Glutamatergic neuron (in vitro differentiated cells): ENCODE results near the gene WDR37. TPM values are rescaled to one million over a fixed set of nuclear protein-coding genes. Genes with fewer than 3 reads are reported as not detected.

Source experiments
- DNase-seq: peaks from one replicate; pipeline ENCODE4 v3.0.0; 2022
- H3K27ac Mint-ChIP-seq: one replicate; pipeline ENCODE4 v1.8.0; 2020; ENCODE audit warnings: mild to moderate bottlenecking, mixed read lengths, inconsistent platforms; ENCODE audit not compliant: unreplicated experiment
- H3K27me3 Mint-ChIP-seq: one replicate; pipeline ENCODE4 v1.8.0; 2020; ENCODE audit warnings: mild to moderate bottlenecking, moderate library complexity, mixed read lengths, inconsistent platforms; ENCODE audit not compliant: unreplicated experiment
- H3K36me3 Mint-ChIP-seq: one replicate; pipeline ENCODE4 v1.8.0; 2020; ENCODE audit warnings: mild to moderate bottlenecking, mixed read lengths, inconsistent platforms; ENCODE audit not compliant: unreplicated experiment
- H3K4me1 Mint-ChIP-seq: one replicate; pipeline ENCODE4 v1.8.0; 2020; ENCODE audit warnings: mild to moderate bottlenecking, low read depth, mixed read lengths, inconsistent platforms; ENCODE audit not compliant: unreplicated experiment
- H3K4me3 Mint-ChIP-seq: one replicate; pipeline ENCODE4 v1.8.0; 2020; ENCODE audit warnings: mild to moderate bottlenecking, mixed read lengths, inconsistent platforms; ENCODE audit not compliant: unreplicated experiment
- H3K9me3 Mint-ChIP-seq: one replicate; pipeline ENCODE4 v1.8.0; 2020; ENCODE audit warnings: mild to moderate bottlenecking, moderate library complexity, mixed read lengths, inconsistent platforms; ENCODE audit not compliant: unreplicated experiment
- CTCF ChIP-seq: fragments of 200-600 bp; sonication (generic); IDR thresholded peaks from one replicate; pipeline ENCODE4 v1.5.0; 2021; ENCODE audit not compliant: partially characterized antibody, unreplicated experiment
- total RNA-seq: library from RNA; stranded (reverse); fragmentation: NEBNext Ultra II Directional; extraction: Animal tissue kit (Norgen Biotek cat#: 25700); gene quantifications from one replicate; pipeline ENCODE4 v1.2.1, GENCODE V29; 2021; ENCODE audit not compliant: unreplicated experiment

Gene WDR37
- total RNA-seq, 1 donor from 2014 or later: 27.8 TPM

GRCh38 chr10:1124796-1125195 lies 68.6 kb downstream of the WDR37 start:
- peaks cover 20% of the 10 kb centered on the region for H3K36me3 Mint-ChIP-seq
- H3K9me3 Mint-ChIP-seq: peaks cover 1% of the 10 kb centered on the region
- H3K27ac Mint-ChIP-seq: no peak overlapping the region
- DNase-seq: no peak
- H3K4me1 Mint-ChIP-seq: peaks cover 1% of the 10 kb centered on the region
- TF ChIP-seq CTCF: no peak
- H3K27me3 Mint-ChIP-seq: peaks cover 3% of the 10 kb centered on the region
- no peak overlapping the region for H3K4me3 Mint-ChIP-seq

- Mint-ChIP-seq H3K9me3 (peaks cover under 1% of the 10 kb centered on the region), H3K4me3 (no peak overlapping the region), H3K36me3 (peaks cover 20% of the 10 kb centered on the region), H3K27me3 (peaks cover 2% of the 10 kb centered on the region), H3K27ac (no peak overlapping the region), H3K4me1 (no peaks in the 10 kb centered on the region)
- no peak for DNase-seq
- no peak for TF ChIP-seq CTCF
Observed at GRCh38 chr10:1126461-1126860, 70.3 kb downstream of the WDR37 start.

- Mint-ChIP-seq H3K36me3 (peaks cover 20% of the 10 kb centered on the region), H3K4me3 (no peak overlapping the region), H3K27ac (no peak overlapping the region), H3K9me3 (no peaks in the 10 kb centered on the region), H3K27me3 (peaks cover 2% of the 10 kb centered on the region), H3K4me1 (no peaks in the 10 kb centered on the region)
- no peak for DNase-seq
- no peak for TF ChIP-seq CTCF
Observed at GRCh38 chr10:1127629-1128028, 71.4 kb downstream of the WDR37 start.

GRCh38 chr10:1128115-1128514 lies 71.9 kb downstream of the WDR37 start:
- Mint-ChIP-seq H3K9me3 (no peaks in the 10 kb centered on the region), H3K4me3 (no peak overlapping the region), H3K27me3 (peaks cover 2% of the 10 kb centered on the region), H3K4me1 (no peaks in the 10 kb centered on the region), H3K27ac (no peak overlapping the region), H3K36me3 (peaks cover 20% of the 10 kb centered on the region)
- no peak for DNase-seq
- no peak for TF ChIP-seq CTCF

GRCh38 chr10:1128649-1129048 lies 72.5 kb downstream of the WDR37 start:
- H3K27me3 Mint-ChIP-seq: peaks cover 2% of the 10 kb centered on the region
- peaks cover 20% of the 10 kb centered on the region for H3K36me3 Mint-ChIP-seq

More at GRCh38 chr10:1128649-1129048, 72.5 kb downstream of the WDR37 start:
- Mint-ChIP-seq H3K4me1 (no peaks in the 10 kb centered on the region), H3K4me3 (no peak overlapping the region), H3K9me3 (no peaks in the 10 kb centered on the region), H3K27ac (no peak overlapping the region)
- TF ChIP-seq CTCF: no peak
- DNase-seq: no peak
